Breast epithelium (tissue), 4 donors: ENCODE data around the gene RFX3. TPM values are rescaled to one million over a fixed set of nuclear protein-coding genes. Genes with fewer than 3 reads are reported as not detected.

Source experiments
- DNase-seq, 2 donors: peaks; one replicate each; pipeline ENCODE4 v3.0.0-alpha.2; 2019; ENCODE audit warnings: low spot score in 2 of 2
- H3K27ac ChIP-seq, 2 donors: fragments of 200-600 bp; sonication (generic) in 1 of 2; one replicate each; pipeline ENCODE4 v1.5.1; 2016 to 2019; ENCODE audit warnings: mild to moderate bottlenecking in 1 of 2
- H3K27me3 ChIP-seq, 2 donors: fragments of 200-600 bp; sonication (generic) in 1 of 2; one replicate each; pipeline versions ENCODE4 v1.5.1 to v1.6.0; 2017 to 2019; ENCODE audit warnings: control low read depth in 1 of 2, mild to moderate bottlenecking in 1 of 2
- H3K36me3 ChIP-seq: fragments of 200-600 bp; one replicate; pipeline ENCODE4 v1.5.1; 2019
- H3K4me1 ChIP-seq, 2 donors: fragments of 200-600 bp; sonication (generic); one replicate each; pipeline ENCODE4 v1.5.1; 2016 to 2019; ENCODE audit warnings: control low read depth in 1 of 2
- H3K4me3 ChIP-seq, 3 donors: fragments of 200-600 bp; sonication (generic); 1 replicate in 2 of 3; 2 replicates in 1 of 3; pipeline ENCODE4 v1.5.1; 2016 to 2019; ENCODE audit warnings: mild to moderate bottlenecking in 3 of 3, moderate library complexity in 2 of 3
- H3K9me3 ChIP-seq, 2 donors: fragments of 200-600 bp; sonication (generic) in 1 of 2; one replicate each; pipeline ENCODE4 v1.5.1; 2016 to 2019; ENCODE audit warnings: control low read depth in 1 of 2
- CTCF ChIP-seq, 3 donors: fragments of 450-650 bp; IDR thresholded peaks; one replicate each; pipeline ENCODE4 v1.5.1; 2016 to 2017; ENCODE audit warnings: antibody characterized with exemption in 3 of 3, mild to moderate bottlenecking in 3 of 3, moderate library complexity in 3 of 3
- POLR2A ChIP-seq: fragments of 450-650 bp; IDR thresholded peaks from one replicate; pipeline ENCODE4 v1.6.1; 2016; ENCODE audit warnings: antibody characterized with exemption, mild to moderate bottlenecking, moderate library complexity
- POLR2AphosphoS5 ChIP-seq, 3 donors: sonication (generic); formaldehyde crosslinking; IDR thresholded peaks; one replicate each; pipeline ENCODE4 v1.6.1; 2017; ENCODE audit warnings: antibody characterized with exemption in 3 of 3
- intact Hi-C: fragments of 100-400 bp; cut with DNase I; formaldehyde crosslinking; loops from one replicate; pipeline ENCODE4 v1.15.1; 2023; ENCODE audit warnings: low total_unique reads
- total RNA-seq, 3 donors: library from RNA; depleted of rRNA; stranded (reverse); fragments of >200 nt; gene quantifications; one replicate each; pipeline ENCODE4 v1.1.0, GENCODE V29; 2016

Gene RFX3
- total RNA-seq, 3 donors from 2014 or later, result 9.3 to 18.0 (median 13.8) TPM

GRCh38 chr9:3410461-3410860, 115.3 kb downstream of the RFX3 start:
- Histone ChIP-seq H3K27me3 (no peaks in the 10 kb centered on the region), H3K9me3 (no peaks in the 10 kb centered on the region), H3K27ac (no peak overlapping the region), H3K36me3 (no peaks in the 10 kb centered on the region), H3K4me1 (no peaks in the 10 kb centered on the region), H3K4me3 (no peak overlapping the region)
- TF ChIP-seq CTCF (IDR thresholded peaks at IDR 0.05), result no peak
- no peak for TF ChIP-seq POLR2AphosphoS5 (IDR thresholded peaks at IDR 0.05)
- TF ChIP-seq POLR2A, result no peak
- DNase-seq, result no peak
- intact Hi-C loops, result no loop called here

- no peaks in the 10 kb centered on the region for H3K36me3 ChIP-seq
- H3K27me3 ChIP-seq, result no peaks in the 10 kb centered on the region
- intact Hi-C loops, result no loop called here
- no peak for TF ChIP-seq CTCF (IDR thresholded peaks at IDR 0.05)
- TF ChIP-seq POLR2AphosphoS5 (IDR thresholded peaks at IDR 0.05), result no peak
- no peak for TF ChIP-seq POLR2A
- no peak overlapping the region for H3K27ac ChIP-seq
- H3K4me1 ChIP-seq, result no peaks in the 10 kb centered on the region
- H3K4me3 ChIP-seq, result no peak overlapping the region
- no peaks in the 10 kb centered on the region for H3K9me3 ChIP-seq
- no peak for DNase-seq
Measured at GRCh38 chr9:3409453-3409852, 116.3 kb downstream of the RFX3 start.

- Histone ChIP-seq H3K4me3 (no peak overlapping the region), H3K36me3 (no peaks in the 10 kb centered on the region), H3K27me3 (no peaks in the 10 kb centered on the region), H3K27ac (no peak overlapping the region), H3K4me1 (no peaks in the 10 kb centered on the region), H3K9me3 (no peaks in the 10 kb centered on the region)
- intact Hi-C loops, result no loop called here
- TF ChIP-seq POLR2A (no peak), CTCF (IDR thresholded peaks at IDR 0.05) (no peak), POLR2AphosphoS5 (IDR thresholded peaks at IDR 0.05) (no peak)
- DNase-seq, result no peak
Measured at GRCh38 chr9:3403315-3403714, 122.5 kb downstream of the RFX3 start.

GRCh38 chr9:3401221-3401954, 124.4 kb downstream of the RFX3 start:
- Histone ChIP-seq H3K4me3 (no peak overlapping the region), H3K36me3 (no peaks in the 10 kb centered on the region), H3K27me3 (no peaks in the 10 kb centered on the region), H3K9me3 (no peaks in the 10 kb centered on the region), H3K4me1 (no peaks in the 10 kb centered on the region), H3K27ac (no peak overlapping the region)
- intact Hi-C loops, result no loop called here
- DNase-seq, result no peak
- no peak for TF ChIP-seq POLR2AphosphoS5 (IDR thresholded peaks at IDR 0.05)
- no peak for TF ChIP-seq POLR2A
- no peak for TF ChIP-seq CTCF (IDR thresholded peaks at IDR 0.05)

- DNase-seq, result no peak
- H3K27ac ChIP-seq, result no peak overlapping the region
- no peaks in the 10 kb centered on the region for H3K4me1 ChIP-seq
- TF ChIP-seq CTCF (IDR thresholded peaks at IDR 0.05) (no peak), POLR2A (no peak), POLR2AphosphoS5 (IDR thresholded peaks at IDR 0.05) (no peak)
- no peaks in the 10 kb centered on the region for H3K27me3 ChIP-seq
- no peaks in the 10 kb centered on the region for H3K9me3 ChIP-seq
- intact Hi-C loops, result no loop called here
- H3K4me3 ChIP-seq, result no peak overlapping the region
- H3K36me3 ChIP-seq, result no peaks in the 10 kb centered on the region
Measured at GRCh38 chr9:3398232-3398648, 127.6 kb downstream of the RFX3 start.
